Measurements from ENCODE around the gene PPP3R1.

Gene PPP3R1

GRCh38 chr2:68222287-68222686, 30.0 kb downstream of the PPP3R1 start:
- no peak overlapping the region for H3K9ac ChIP-seq
- H3K9me3 ChIP-seq: peaks cover 38% of the 10 kb centered on the region
- no peak overlapping the region for H3K4me2 ChIP-seq
- no peak overlapping the region for H3K27ac ChIP-seq
- H3K4me3 ChIP-seq: no peak overlapping the region
- H3K27me3 ChIP-seq: no peaks in the 10 kb centered on the region
- TF ChIP-seq Cebpa-rat (IDR thresholded peaks at IDR 0.05): no peak
- H3K4me1 ChIP-seq: peaks cover 5% of the 10 kb centered on the region; the same call in 1 of the 2 replicates
- H3K36me3 ChIP-seq: peaks cover 43% of the 10 kb centered on the region
- peaks cover 93% of the 10 kb centered on the region for H4K20me1 ChIP-seq

- Histone ChIP-seq H3K4me1 (peaks cover 5% of the 10 kb centered on the region; the same call in 1 of the 2 replicates), H3K27ac (no peak overlapping the region), H4K20me1 (peaks cover 98% of the 10 kb centered on the region), H3K9ac (no peak overlapping the region), H3K9me3 (peaks cover 29% of the 10 kb centered on the region), H3K4me3 (no peak overlapping the region), H3K27me3 (no peaks in the 10 kb centered on the region), H3K36me3 (peaks cover 54% of the 10 kb centered on the region), H3K4me2 (no peak overlapping the region)
- TF ChIP-seq Cebpa-rat (IDR thresholded peaks at IDR 0.05): no peak
Measured at GRCh38 chr2:68218343-68218901, 33.9 kb downstream of the PPP3R1 start.

- no peak overlapping the region for H3K4me2 ChIP-seq
- peaks cover 99% of the 10 kb centered on the region for H4K20me1 ChIP-seq
- H3K36me3 ChIP-seq: peaks cover 54% of the 10 kb centered on the region
- peaks cover 5% of the 10 kb centered on the region; the same call in 1 of the 2 replicates for H3K4me1 ChIP-seq
- peaks cover 22% of the 10 kb centered on the region for H3K9me3 ChIP-seq
- H3K9ac ChIP-seq: no peak overlapping the region
- H3K4me3 ChIP-seq: no peak overlapping the region
- no peak for TF ChIP-seq Cebpa-rat (IDR thresholded peaks at IDR 0.05)
- H3K27ac ChIP-seq: no peak overlapping the region
- no peaks in the 10 kb centered on the region for H3K27me3 ChIP-seq
Measured at GRCh38 chr2:68217729-68218128, 34.6 kb downstream of the PPP3R1 start.

- Histone ChIP-seq H3K27me3 (no peaks in the 10 kb centered on the region), H3K27ac (no peak overlapping the region), H4K20me1 (peaks cover 99% of the 10 kb centered on the region), H3K4me2 (no peak overlapping the region), H3K4me1 (peaks cover 5% of the 10 kb centered on the region; the same call in 1 of the 2 replicates), H3K36me3 (peaks cover 55% of the 10 kb centered on the region), H3K9ac (no peak overlapping the region), H3K9me3 (peaks cover 11% of the 10 kb centered on the region), H3K4me3 (no peak overlapping the region)
- TF ChIP-seq Cebpa-rat (IDR thresholded peaks at IDR 0.05): no peak
Measured at GRCh38 chr2:68216454-68217310, 35.6 kb downstream of the PPP3R1 start.

GRCh38 chr2:68214381-68214780, 38.0 kb downstream of the PPP3R1 start:
- Histone ChIP-seq H3K27ac (no peak overlapping the region), H3K9me3 (no peaks in the 10 kb centered on the region), H3K4me2 (no peak overlapping the region), H3K36me3 (peaks cover 64% of the 10 kb centered on the region), H3K4me3 (no peak overlapping the region), H3K27me3 (no peaks in the 10 kb centered on the region), H3K9ac (no peak overlapping the region), H3K4me1 (peaks cover 5% of the 10 kb centered on the region; the same call in 1 of the 2 replicates), H4K20me1 (peaks cover 99% of the 10 kb centered on the region)
- no peak for TF ChIP-seq Cebpa-rat (IDR thresholded peaks at IDR 0.05)

GRCh38 chr2:68206793-68207192, 45.5 kb downstream of the PPP3R1 start:
- Histone ChIP-seq H3K36me3 (peaks cover 69% of the 10 kb centered on the region), H3K4me2 (no peak overlapping the region), H3K9ac (no peak overlapping the region), H3K4me1 (no peaks in the 10 kb centered on the region), H3K27ac (no peak overlapping the region), H4K20me1 (peaks cover 95% of the 10 kb centered on the region), H3K9me3 (no peaks in the 10 kb centered on the region), H3K27me3 (no peaks in the 10 kb centered on the region), H3K4me3 (no peak overlapping the region)
- no peak for TF ChIP-seq Cebpa-rat (IDR thresholded peaks at IDR 0.05)

- Histone ChIP-seq H3K9ac (no peak overlapping the region), H3K4me3 (no peak overlapping the region), H3K9me3 (no peaks in the 10 kb centered on the region), H4K20me1 (peaks cover 96% of the 10 kb centered on the region), H3K27ac (no peak overlapping the region), H3K27me3 (no peaks in the 10 kb centered on the region), H3K4me2 (no peak overlapping the region), H3K4me1 (no peaks in the 10 kb centered on the region), H3K36me3 (peaks cover 49% of the 10 kb centered on the region)
- TF ChIP-seq Cebpa-rat (IDR thresholded peaks at IDR 0.05): no peak
Measured at GRCh38 chr2:68203587-68203986, 48.7 kb downstream of the PPP3R1 start.

GRCh38 chr2:68200157-68200787, 52.1 kb downstream of the PPP3R1 start:
- Histone ChIP-seq H3K4me2 (no peak overlapping the region), H3K9ac (no peak overlapping the region), H3K27me3 (no peaks in the 10 kb centered on the region), H4K20me1 (peaks cover 90% of the 10 kb centered on the region), H3K27ac (no peak overlapping the region), H3K4me3 (no peak overlapping the region), H3K36me3 (peaks cover 34% of the 10 kb centered on the region), H3K9me3 (no peaks in the 10 kb centered on the region), H3K4me1 (no peaks in the 10 kb centered on the region)
- no peak for TF ChIP-seq Cebpa-rat (IDR thresholded peaks at IDR 0.05)

- peaks cover 93% of the 10 kb centered on the region for H4K20me1 ChIP-seq
- no peak overlapping the region for H3K4me3 ChIP-seq
Measured at GRCh38 chr2:68196120-68196716, 56.1 kb downstream of the PPP3R1 start.

More at GRCh38 chr2:68196120-68196716, 56.1 kb downstream of the PPP3R1 start:
- peaks cover 8% of the 10 kb centered on the region; the same call in 1 of the 2 replicates for H3K36me3 ChIP-seq
- no peak for TF ChIP-seq Cebpa-rat (IDR thresholded peaks at IDR 0.05)
- no peaks in the 10 kb centered on the region for H3K27me3 ChIP-seq
- no peak overlapping the region for H3K4me2 ChIP-seq
- H3K4me1 ChIP-seq: no peaks in the 10 kb centered on the region
- H3K27ac ChIP-seq: no peak overlapping the region
- no peak overlapping the region for H3K9ac ChIP-seq
- H3K9me3 ChIP-seq: no peaks in the 10 kb centered on the region

Measured in BLaER1 (cell line).